HepG2 (cell line): ENCODE data around the gene CORO7. TPM values are rescaled to one million over a fixed set of nuclear protein-coding genes. Genes with fewer than 3 reads are reported as not detected.

ENCODE experiments used
- CREM ChIP-seq, 2 experiments: sonication (generic) in 1 of 2; formaldehyde crosslinking in 1 of 2; IDR thresholded peaks; 2 replicates each; pipeline versions ENCODE4 v1.4.0 to v1.6.1; 2016 to 2020; ENCODE audit warnings: antibody characterized with exemption in 1 of 2, mild to moderate bottlenecking in 1 of 2, missing genetic modification reagents in 1 of 2
- HNF4A ChIP-seq: sonication (generic); formaldehyde crosslinking; IDR thresholded peaks from 2 replicates; pipeline ENCODE4 v1.4.0; 2020; ENCODE audit warnings: missing genetic modification reagents
- MAX ChIP-seq: IDR thresholded peaks from 2 replicates; pipeline ENCODE4 v1.6.1; 2012; ENCODE audit warnings: inconsistent platforms
- MXI1 ChIP-seq: IDR thresholded peaks from 3 replicates; pipeline ENCODE4 v1.6.1; 2012; ENCODE audit warnings: low read depth, low read length, inconsistent platforms, borderline replicate concordance
- NFKB2 ChIP-seq: sonication (generic); formaldehyde crosslinking; IDR thresholded peaks from 2 replicates; pipeline ENCODE4 v1.4.0; 2020; ENCODE audit warnings: missing genetic modification reagents, borderline replicate concordance
- PCBP1 ChIP-seq: fragments of 200-400 bp; formaldehyde crosslinking; IDR thresholded peaks from 2 replicates; pipeline ENCODE4 v1.6.1; 2017; ENCODE audit warnings: mild to moderate bottlenecking, low read depth, low read length, borderline replicate concordance
- RAD21 ChIP-seq: fragments of 450-650 bp; formaldehyde crosslinking; IDR thresholded peaks from 2 replicates; pipeline ENCODE4 v1.5.0; 2020; ENCODE audit warnings: mild to moderate bottlenecking
- SKI ChIP-seq: fragments of 450-650 bp; IDR thresholded peaks from one replicate; pipeline ENCODE4 v1.6.1; 2018; ENCODE audit warnings: mild to moderate bottlenecking; ENCODE audit not compliant: partially characterized antibody
- ZFP1 ChIP-seq: IDR thresholded peaks from 2 replicates; pipeline ENCODE4 v1.6.1; 2016
- ZMYM4 ChIP-seq: sonication (generic); formaldehyde crosslinking; IDR thresholded peaks from 2 replicates; pipeline ENCODE4 v1.8.1; 2023; ENCODE audit warnings: mild to moderate bottlenecking, missing genetic modification reagents
- ZNF101 ChIP-seq: sonication (generic); formaldehyde crosslinking; IDR thresholded peaks from 2 replicates; pipeline ENCODE4 v1.4.0; 2020; ENCODE audit warnings: mild to moderate bottlenecking, low read depth, missing genetic modification reagents, borderline replicate concordance
- ZNF234 ChIP-seq: sonication (generic); formaldehyde crosslinking; conservative IDR thresholded peaks from 2 replicates; pipeline ENCODE4 v1.5.1; 2020; ENCODE audit warnings: mild to moderate bottlenecking, missing genetic modification reagents
- ZNF256 ChIP-seq: sonication (generic); formaldehyde crosslinking; conservative IDR thresholded peaks from 2 replicates; pipeline ENCODE4 v1.4.0; 2020; ENCODE audit warnings: missing genetic modification reagents
- ZNF407 ChIP-seq: sonication (generic); formaldehyde crosslinking; IDR thresholded peaks from one replicate; pipeline ENCODE4 v1.5.1; 2020; ENCODE audit warnings: mild to moderate bottlenecking, missing genetic modification reagents; ENCODE audit errors: not compliant biosample characterization
- ZNF572 ChIP-seq: sonication (generic); formaldehyde crosslinking; IDR thresholded peaks from 2 replicates; pipeline ENCODE4 v1.5.1; 2020; ENCODE audit warnings: mild to moderate bottlenecking, missing genetic modification reagents
- ZNF761 ChIP-seq: sonication (generic); formaldehyde crosslinking; conservative IDR thresholded peaks from 2 replicates; pipeline ENCODE4 v1.4.0; 2020; ENCODE audit warnings: mild to moderate bottlenecking, missing genetic modification reagents
- ZNF766 ChIP-seq: sonication (generic); formaldehyde crosslinking; IDR thresholded peaks from 2 replicates; pipeline ENCODE4 v1.5.0; 2020; ENCODE audit warnings: missing genetic modification reagents, borderline replicate concordance
- ZNF781 ChIP-seq: sonication (generic); formaldehyde crosslinking; IDR thresholded peaks from 2 replicates; pipeline ENCODE4 v1.5.1; 2020; ENCODE audit warnings: borderline replicate concordance, mild to moderate bottlenecking, missing genetic modification reagents; ENCODE audit errors: not compliant biosample characterization
- ZSCAN29 ChIP-seq: sonication (generic); formaldehyde crosslinking; conservative IDR thresholded peaks from 2 replicates; pipeline ENCODE4 v1.4.0; 2020; ENCODE audit warnings: mild to moderate bottlenecking, missing genetic modification reagents
- polyA plus RNA-seq, 8 experiments: library from polyadenylated mRNA; depleted of rRNA in 3 of 8; stranded (reverse) in 7 of 8; unstranded in 1 of 8; fragments of >200 nt; fragmentation: Illumina TruSeq in 4 of 8; extraction: Trizol in 4 of 8; gene quantifications; 2 replicates each; pipeline versions ENCODE4 v1.2.1 to v1.2.3, GENCODE V29; 2011 to 2016; ENCODE audit warnings: low read depth in 4 of 8, missing spikeins in 1 of 8, mixed read lengths in 1 of 8; ENCODE audit not compliant: insufficient read depth in 1 of 8
- total RNA-seq, 5 experiments: library from RNA; depleted of rRNA; stranded (reverse); fragments of >200 nt; fragmentation: Illumina TruSeq; extraction: Trizol; gene quantifications; 2 replicates each; pipeline ENCODE4 v1.2.3, GENCODE V29; 2016; ENCODE audit warnings: low read depth in 1 of 5
- TF ChIP-seq, protein P1 (sequence below): sonication (generic); formaldehyde crosslinking; IDR thresholded peaks from 2 replicates; pipeline ENCODE4 v1.8.0; 2023; ENCODE audit warnings: mild to moderate bottlenecking, missing genetic modification reagents

Gene CORO7
- total and polyA plus RNA-seq, 2 of the 13 experiments (the other 11 are each of a cell fraction or from before 2014, with no cell fraction given), result 9.9 to 14.3 TPM

GRCh38 chr16:4461250-4462085 is 45.1 kb upstream of the CORO7 start (continued):
- peak; percentile 47 for TF ChIP-seq ZNF407 (CRISPR knock-in tag)
- TF ChIP-seq ZSCAN29, result no peak; the same call in 1 of the 2 replicates
- TF ChIP-seq ZNF256 (CRISPR knock-in tag), result no peak
- no peak for TF ChIP-seq ZNF572 (CRISPR knock-in tag)
- TF ChIP-seq MAX, result peak; percentile 85
- TF ChIP-seq ZMYM4 (CRISPR knock-in tag), result peak; percentile 69; the same call in 1 of the 2 replicates
- peak; percentile 79 for TF ChIP-seq SKI
- no peak for TF ChIP-seq ZNF234 (CRISPR knock-in tag)
- TF ChIP-seq, protein P1, sequence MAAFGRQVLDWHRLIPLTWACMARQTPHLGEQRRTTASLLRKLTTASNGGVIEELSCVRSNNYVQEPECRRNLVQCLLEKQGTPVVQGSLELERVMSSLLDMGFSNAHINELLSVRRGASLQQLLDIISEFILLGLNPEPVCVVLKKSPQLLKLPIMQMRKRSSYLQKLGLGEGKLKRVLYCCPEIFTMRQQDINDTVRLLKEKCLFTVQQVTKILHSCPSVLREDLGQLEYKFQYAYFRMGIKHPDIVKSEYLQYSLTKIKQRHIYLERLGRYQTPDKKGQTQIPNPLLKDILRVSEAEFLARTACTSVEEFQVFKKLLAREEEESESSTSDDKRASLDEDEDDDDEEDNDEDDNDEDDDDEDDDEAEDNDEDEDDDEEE (CRISPR knock-in tag), result no peak
- TF ChIP-seq HNF4A, result peak; percentile 89
- TF ChIP-seq ZNF101, result no peak
- 0 out of 2 replicates have a peak, but pooled peaks have one; percentile 39 for TF ChIP-seq ZNF766
- 0 out of 2 replicates have a peak, but pooled peaks have one; percentile 66 for TF ChIP-seq PCBP1
- TF ChIP-seq NFKB2 (CRISPR knock-in tag), result peak; percentile 72; the same call in 1 of the 2 replicates
- peak; percentile 78 for TF ChIP-seq CREM (IDR thresholded peaks at IDR 0.05)
- no peak for TF ChIP-seq CREM (CRISPR knock-in tag; IDR thresholded peaks at IDR 0.05)
- no peak for TF ChIP-seq ZFP1 (CRISPR knock-in tag)
- TF ChIP-seq RAD21 (CRISPR knock-in tag), result peak; percentile 48; the same call in 1 of the 2 replicates
- no peak for TF ChIP-seq ZNF781 (CRISPR knock-in tag)
- peak; percentile 50; the same call in 1 of the 2 replicates for TF ChIP-seq ZNF761 (CRISPR knock-in tag)
- TF ChIP-seq MXI1, result peak; percentile 5; the same call in 1 of the 3 replicates
